HG03520 (cell line): Measurements from ENCODE around the gene CCDC141.

Experiments used
- ATAC-seq: cut with Tn5 transposase; IDR thresholded peaks from one replicate; pipeline ENCODE4 v1.9.1; 2021; ENCODE audit warnings: mild to moderate bottlenecking, moderate library complexity; ENCODE audit not compliant: unreplicated experiment

Gene CCDC141

GRCh38 chr2:178833382-178833781 lies 216.6 kb downstream of the CCDC141 start:
- no peak for ATAC-seq

GRCh38 chr2:178830451-178830850 lies 219.5 kb downstream of the CCDC141 start:
- no peak for ATAC-seq

DNA sequence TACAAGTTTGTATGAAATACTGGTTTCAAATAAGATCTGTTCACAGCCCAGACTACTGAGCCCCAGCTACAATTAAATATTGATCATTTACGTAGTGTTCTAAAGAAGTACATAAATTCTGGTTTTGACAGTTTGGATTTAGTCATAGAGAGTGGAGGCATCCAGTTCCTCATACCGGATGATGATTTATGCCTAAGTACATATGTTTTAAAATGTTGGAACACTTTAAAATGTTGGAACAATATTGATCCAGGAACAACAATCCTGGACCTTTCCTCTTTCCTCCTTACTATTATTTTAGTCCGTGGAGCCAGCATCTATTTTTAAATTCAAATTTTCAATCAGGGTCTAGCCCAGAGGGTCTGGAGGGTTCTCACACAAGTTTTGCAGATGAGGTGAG lies 220.0 kb downstream of the CCDC141 start:
- ATAC-seq: no peak

DNA sequence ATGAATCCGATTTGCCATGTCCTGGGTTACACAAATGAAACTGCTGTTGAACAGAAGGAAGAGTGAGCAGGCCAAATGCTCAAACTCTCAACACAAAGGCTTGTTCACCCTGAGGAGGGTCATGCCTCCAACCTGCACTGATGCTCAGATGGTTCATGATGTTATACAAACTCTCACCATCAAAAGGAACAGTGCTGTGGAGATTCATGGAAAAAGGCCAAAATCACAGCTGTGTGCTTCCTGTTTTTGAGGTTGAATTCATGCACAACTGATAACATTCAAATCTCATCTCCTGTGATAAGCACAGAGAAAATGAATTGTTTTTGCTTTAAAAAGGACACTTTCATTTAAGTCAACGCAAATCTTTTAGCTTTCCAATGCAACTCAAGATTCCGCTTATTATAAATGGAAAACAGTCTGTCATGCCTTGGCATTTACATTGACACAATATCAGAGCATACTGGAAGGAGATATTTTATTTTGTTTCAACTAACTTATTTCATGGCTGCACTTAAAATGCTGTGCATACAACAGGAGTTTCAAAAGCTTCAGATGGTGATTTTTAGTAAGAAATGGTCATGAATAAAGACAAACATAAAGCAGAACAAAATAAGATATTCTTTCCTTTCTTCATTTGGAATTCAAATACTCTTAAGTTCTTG lies 220.5 kb downstream of the CCDC141 start:
- ATAC-seq: no peak

- no peak for ATAC-seq
Measured at GRCh38 chr2:178828486-178828881, 221.5 kb downstream of the CCDC141 start.

GRCh38 chr2:178827739-178828485 lies 222.0 kb downstream of the CCDC141 start:
- ATAC-seq: no peak

DNA sequence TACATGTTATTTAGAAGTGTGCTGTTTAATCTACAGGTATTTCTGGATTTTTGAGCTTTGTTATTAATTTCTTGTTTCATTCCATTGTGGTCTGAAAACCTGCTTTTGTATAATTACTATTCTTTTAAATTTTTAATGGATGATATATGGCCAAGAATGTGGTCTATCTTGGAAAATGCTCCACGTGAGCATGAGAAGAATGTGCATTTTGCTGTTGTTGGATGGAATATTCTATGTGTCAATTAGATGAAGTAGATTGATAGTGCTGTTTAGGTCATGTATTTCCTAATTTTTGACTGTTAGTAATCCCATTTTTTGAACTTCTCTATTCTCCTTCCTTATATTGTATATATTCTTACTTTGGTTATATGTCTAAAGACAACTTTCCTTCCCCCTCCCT lies 222.8 kb downstream of the CCDC141 start:
- ATAC-seq: no peak

GRCh38 chr2:178825183-178825582 lies 224.8 kb downstream of the CCDC141 start:
- no peak for ATAC-seq

DNA sequence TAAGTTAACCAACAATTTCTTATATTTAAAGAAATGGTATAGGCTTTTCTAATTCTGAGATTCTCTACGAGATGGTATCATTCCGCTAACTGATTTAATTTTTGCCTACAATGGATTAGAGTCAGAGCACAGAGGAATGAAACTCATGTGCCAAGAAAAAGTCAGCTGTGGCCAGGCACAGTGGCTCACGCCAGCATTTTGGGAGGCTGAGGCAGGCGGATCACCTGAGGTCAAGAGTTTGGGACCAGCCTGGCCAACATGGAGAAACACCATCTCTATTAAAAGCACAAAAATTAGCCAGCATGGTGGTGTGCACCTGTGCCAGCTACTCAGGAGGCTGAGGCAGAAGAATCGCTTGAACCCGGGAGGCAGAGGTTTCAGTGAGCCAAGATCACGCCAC lies 225.8 kb downstream of the CCDC141 start:
- ATAC-seq: no peak

GRCh38 chr2:178819992-178820391 lies 229.9 kb downstream of the CCDC141 start:
- peak; percentile 79 for ATAC-seq

GRCh38 chr2:178819147-178819875 lies 230.6 kb downstream of the CCDC141 start:
- ATAC-seq: peak; percentile 47

DNA sequence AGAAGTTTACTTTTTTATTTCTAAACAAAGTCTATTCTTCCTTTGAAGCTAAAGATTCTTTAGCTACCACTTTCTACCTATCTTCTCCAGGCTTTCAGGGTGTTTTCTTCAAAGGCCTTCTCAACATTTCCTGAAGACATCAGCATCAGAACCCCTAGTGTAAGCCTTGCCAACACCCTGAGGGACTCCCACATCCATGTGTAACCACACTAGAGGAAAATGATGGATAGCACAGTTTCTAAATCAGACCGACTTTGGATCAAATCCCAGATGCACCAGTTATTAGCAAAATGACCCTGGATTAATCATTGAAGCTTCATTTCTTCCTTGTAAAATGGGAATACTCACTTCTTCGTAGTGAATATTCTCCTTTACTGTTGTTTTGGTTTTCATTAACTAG lies 238.0 kb downstream of the CCDC141 start:
- ATAC-seq: no peak

- ATAC-seq: no peak
Measured at GRCh38 chr2:178811045-178811444, 238.9 kb downstream of the CCDC141 start.

DNA sequence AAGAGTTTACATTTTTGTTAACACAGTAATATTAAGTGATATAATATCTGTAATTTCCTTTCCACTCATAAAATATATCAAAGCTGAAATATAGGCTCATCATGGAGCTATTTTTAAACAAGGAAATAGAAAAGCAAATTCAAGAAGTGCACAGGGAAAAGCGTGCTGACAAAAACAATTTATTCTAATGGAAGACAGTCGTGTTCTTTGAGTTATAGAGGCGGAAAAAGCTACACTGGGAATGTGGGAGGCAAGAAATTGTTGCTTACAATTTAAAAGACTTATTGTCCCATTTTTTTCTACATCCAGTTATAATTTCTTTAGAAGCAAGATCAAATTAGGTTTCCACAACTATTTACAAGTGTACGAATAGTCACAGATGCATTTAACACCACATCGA lies 239.5 kb downstream of the CCDC141 start:
- ATAC-seq: no peak

GRCh38 chr2:178807227-178808008 lies 242.5 kb downstream of the CCDC141 start, which contains the start of gene TTN:
Gene TTN, minus strand, starts transcription at chr2:178807423. Its CDS starts 2,781 bp downstream, at chr2:178804642.
- ATAC-seq: no peak

DNA sequence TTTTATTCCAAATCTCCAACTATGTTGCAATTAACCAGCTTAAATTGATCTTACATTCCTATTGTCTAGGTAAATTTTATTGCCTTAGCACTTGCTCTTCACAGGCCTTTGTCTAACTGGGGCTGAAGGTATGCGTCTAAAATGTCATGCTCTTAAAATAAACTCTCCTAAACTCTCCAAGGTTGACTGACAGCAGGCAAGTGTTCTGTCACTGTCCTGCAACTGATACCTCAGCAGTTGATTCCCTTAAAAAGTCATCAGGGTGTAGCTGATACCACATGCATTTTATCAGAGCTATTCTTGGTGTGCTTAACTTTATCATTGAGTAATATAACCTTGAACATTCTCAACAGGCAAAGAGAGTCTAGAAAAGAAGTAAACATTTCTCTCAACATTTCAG lies 243.4 kb downstream of the CCDC141 start:
- no peak for ATAC-seq

DNA sequence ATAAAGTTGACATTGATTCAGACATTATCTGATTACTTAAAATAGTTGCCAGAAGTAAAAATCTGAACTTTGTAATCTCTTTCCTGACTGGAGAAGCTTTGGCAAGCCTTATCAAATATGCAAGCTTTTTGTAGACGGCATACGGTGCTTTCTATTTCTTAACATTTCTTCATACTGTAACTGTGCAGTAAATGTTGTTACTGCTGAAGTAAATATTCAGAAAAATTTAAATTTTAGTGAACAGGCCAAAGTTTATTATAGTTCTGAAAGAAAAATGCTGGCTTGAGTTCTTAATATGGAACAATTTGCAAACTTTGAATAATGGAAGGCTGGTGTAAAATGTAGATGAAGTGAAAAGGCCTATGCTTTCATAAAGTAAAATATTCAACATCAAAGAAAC lies 244.5 kb downstream of the CCDC141 start:
- ATAC-seq: no peak

DNA sequence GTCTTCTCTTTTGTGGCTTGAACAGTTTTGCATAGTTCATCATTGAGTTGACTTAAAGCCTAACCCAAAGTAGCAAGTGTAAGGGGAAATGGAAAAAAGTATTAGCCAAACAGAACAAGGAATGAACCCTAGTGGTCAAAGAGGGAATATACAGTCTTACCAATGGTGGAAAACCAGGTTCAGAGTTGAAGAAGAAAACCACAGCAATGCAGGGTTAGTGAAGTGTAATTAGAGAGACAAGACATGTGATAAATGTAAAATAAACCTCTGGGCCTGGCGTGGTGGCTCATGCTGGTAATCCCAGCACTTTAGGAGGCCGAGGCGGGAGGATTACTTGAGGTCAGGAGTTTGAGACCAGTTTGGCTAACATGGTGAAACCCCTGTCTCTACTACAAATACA lies 245.1 kb downstream of the CCDC141 start:
- no peak for ATAC-seq

DNA sequence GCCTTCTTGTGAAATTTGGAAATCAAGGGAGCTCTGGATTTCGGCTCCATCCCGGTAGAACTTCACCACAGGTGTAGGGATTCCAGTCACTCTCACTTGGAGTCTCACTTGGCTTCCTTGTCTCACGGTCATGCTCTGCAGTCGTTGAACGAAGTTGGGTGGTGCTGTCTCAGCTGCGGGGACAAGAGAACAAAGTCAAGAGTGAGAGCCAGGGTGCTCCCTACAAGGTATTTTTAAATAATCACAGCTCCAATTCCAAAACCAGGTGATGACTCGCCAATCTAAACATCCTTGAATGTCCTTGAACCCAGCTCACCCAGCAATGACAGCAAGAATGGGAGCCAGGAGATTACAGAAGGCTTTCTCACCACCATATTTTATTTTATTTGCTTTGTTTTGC lies 249.4 kb downstream of the CCDC141 start:
- no peak for ATAC-seq

DNA sequence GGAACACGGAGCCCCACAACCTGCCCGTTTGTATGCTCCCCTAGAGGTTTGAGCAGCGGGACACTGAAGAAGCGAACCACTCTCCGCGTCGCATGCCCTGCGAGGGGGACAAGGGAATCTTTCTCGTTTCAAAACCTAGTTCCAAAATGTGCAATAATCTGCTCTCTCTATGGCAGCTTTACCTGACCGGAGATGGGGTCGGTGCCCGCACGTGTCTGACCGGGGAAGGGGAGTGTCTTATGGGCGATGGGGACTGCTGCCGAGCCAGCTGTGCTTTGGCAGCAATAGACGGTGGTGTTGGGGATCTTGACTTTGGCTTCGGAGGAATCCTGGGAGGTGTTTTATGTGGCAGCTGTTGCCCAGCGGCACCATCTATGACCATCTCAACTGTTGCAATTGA lies 250.6 kb downstream of the CCDC141 start:
- no peak for ATAC-seq

GRCh38 chr2:178796079-178796677 lies 253.8 kb downstream of the CCDC141 start:
- ATAC-seq: no peak
